ENCODE measurements around the gene CDC42EP3.

CDC42EP3 gene

DNA sequence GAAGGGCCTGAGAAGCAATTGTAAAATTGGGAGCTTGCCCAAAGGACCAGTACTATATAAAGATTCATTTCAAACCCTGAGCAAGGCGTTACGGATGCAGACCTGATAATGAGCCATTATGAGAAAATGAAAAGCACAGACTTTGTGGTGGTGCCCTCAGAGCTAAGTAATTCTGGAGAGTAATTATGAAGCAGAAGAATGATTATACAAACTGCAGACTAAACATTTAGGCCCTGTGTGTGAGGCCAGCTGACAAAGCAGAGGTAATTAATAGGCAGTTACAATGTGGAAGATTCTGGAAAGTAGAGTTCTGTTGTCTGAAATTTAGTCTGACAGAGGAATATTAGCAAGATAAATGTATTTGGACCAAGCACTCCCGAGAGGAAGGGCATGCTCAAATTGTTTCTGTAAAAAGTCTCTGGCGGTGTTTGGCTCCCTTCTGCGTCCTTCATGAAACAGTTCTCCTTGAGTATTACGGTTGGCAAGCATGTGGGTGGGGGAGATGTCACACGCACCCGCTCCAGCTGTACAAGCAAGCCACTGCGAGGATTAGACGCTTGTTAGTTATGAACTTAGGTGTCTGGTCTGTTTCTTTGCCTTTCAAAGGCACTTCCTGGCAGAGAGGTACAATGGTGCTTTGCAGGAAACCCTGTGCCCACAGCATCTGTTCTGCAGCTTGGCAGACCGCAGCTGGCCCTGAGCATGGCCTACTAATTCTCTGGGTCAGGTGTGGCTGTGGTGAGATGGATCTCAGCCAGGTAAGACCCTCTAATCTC, 45.5 kb downstream of the CDC42EP3 start:
- no peak overlapping the region for H3K4me3 ChIP-seq (ENCODE audit: control insufficient read depth, low read depth, low read length)
- TF ChIP-seq, protein P1, sequence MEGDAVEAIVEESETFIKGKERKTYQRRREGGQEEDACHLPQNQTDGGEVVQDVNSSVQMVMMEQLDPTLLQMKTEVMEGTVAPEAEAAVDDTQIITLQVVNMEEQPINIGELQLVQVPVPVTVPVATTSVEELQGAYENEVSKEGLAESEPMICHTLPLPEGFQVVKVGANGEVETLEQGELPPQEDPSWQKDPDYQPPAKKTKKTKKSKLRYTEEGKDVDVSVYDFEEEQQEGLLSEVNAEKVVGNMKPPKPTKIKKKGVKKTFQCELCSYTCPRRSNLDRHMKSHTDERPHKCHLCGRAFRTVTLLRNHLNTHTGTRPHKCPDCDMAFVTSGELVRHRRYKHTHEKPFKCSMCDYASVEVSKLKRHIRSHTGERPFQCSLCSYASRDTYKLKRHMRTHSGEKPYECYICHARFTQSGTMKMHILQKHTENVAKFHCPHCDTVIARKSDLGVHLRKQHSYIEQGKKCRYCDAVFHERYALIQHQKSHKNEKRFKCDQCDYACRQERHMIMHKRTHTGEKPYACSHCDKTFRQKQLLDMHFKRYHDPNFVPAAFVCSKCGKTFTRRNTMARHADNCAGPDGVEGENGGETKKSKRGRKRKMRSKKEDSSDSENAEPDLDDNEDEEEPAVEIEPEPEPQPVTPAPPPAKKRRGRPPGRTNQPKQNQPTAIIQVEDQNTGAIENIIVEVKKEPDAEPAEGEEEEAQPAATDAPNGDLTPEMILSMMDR (IDR thresholded peaks at IDR 0.05; ENCODE audit: control insufficient read depth, insufficient read depth, low read depth, low read length, missing control alignments) = no peak
- DNase-seq (ENCODE audit: low read depth) = no peak

DNA sequence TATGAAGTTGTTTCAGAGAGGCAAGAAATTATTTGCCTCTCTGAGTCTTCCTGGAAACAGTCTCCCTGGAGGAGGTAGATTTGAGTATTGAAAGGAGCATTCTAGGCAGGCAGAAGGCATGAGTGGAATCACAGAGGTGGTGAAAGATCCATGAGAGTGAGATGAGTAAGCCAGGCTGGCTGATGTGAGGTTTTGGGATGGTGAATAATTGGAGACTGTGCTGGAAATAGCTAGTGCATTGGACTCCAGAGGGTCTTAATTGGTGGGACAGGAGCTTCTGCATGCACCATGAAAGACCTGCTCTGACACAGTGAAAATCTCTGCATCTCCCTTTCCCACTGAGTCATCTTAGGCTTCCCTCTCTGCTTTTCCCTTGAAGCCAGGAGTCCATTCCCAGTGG, 46.3 kb downstream of the CDC42EP3 start:
- no peak for DNase-seq (ENCODE audit: low read depth)

DNA sequence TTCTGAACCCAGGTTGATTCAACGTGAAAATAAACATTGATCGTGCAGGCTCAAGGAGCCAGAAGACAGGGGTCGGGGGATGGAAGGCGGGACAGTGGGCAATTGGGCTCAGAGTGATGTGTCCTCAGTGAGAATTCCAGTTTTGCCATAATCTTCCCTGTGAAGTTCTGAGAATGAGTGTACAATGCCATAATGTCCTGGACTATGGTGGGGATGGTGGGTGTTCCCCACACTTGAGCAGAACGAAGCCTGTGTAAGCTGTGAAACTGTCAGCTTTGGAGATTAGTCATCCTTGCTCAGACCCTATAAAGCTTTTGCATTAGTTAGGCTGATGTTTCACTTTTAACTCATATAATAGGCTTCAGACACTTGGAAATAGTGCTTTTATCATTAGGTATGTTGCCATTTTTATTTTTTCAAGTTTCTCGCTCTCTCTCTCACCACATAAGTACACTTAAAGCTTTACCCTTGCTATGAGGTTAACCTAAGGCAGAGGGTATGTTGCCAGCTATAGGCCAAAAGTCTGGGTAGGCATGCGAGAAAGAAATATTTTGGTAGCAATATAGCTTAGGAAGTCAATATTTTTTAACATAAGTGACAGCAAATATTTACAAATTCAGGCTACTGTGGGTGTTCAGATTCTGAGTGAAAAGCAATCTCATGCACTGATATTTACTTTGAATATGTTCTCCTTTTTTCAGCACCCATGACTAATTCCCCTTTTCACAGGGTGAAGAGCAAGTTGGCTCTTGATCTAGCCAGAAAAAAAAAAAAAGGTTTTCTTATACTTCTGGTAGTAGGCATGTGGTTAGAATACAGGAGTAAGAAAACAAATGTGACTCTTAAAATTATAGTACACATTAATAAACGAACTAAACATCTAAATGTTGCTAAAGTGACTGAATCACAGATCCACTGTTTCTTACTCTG, 47.2 kb downstream of the CDC42EP3 start:
- no peak for DNase-seq (ENCODE audit: low read depth)
- no peak overlapping the region for H3K4me3 ChIP-seq (ENCODE audit: control insufficient read depth, low read depth, low read length)
- TF ChIP-seq, protein P1 (IDR thresholded peaks at IDR 0.05; ENCODE audit: control insufficient read depth, insufficient read depth, low read depth, low read length, missing control alignments) = no peak

More for the DNA sequence above, 46.3 kb downstream of the CDC42EP3 start:
- no peak overlapping the region for H3K4me3 ChIP-seq (ENCODE audit: control insufficient read depth, low read depth, low read length)
- TF ChIP-seq, protein P1 (IDR thresholded peaks at IDR 0.05; ENCODE audit: control insufficient read depth, insufficient read depth, low read depth, low read length, missing control alignments) = no peak

DNA sequence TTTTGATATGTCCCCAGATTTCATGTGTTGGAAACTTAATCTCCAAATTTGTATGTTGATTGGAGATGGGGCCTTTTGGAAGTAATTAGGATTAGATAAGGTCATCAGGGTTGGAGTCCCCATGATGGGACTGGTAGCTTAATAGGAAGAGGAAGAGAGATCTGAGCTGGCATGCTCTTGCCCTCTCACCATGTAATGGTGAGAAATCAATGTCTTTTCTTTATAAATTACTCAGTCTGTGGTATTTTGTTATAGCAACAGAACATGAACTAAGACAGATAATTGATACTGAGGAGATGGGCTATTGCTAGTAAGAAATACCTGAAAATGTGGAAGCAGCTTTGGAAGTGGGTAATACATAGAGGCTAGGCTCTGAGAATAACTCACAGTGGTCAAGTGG, 48.0 kb downstream of the CDC42EP3 start:
- DNase-seq (ENCODE audit: low read depth) = no peak
- TF ChIP-seq, protein P1 (IDR thresholded peaks at IDR 0.05; ENCODE audit: control insufficient read depth, insufficient read depth, low read depth, low read length, missing control alignments) = no peak

DNA sequence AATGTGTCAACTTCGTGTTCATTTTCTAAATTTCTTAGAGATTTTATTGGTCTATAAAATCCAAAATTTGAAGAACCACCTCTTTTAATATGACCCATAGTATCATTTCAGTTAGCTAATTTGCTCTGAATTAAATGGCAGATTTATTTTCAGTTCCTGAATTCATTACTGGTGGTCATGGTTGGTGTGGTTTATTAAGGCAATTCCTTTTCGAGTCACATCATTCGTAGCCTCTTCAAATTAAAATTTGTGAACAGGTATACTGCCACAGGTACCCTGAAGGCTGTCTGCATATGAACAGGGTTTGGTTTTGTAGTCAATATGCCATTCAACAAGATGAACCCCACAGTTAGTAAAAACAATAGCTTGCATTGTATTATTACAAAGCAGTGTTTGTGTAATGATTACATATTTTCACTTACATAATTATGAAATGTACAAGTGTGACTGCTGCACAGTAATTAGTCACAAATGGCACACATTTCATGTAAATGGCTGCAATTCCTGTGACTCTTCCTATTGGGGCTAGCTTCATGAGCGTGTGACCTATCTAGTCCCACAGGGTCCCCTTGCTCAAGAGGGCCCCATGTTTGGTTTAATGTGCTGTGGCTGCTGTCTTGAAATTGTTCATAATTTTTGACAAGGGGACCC, 48.9 kb downstream of the CDC42EP3 start:
- no peak overlapping the region for H3K4me3 ChIP-seq (ENCODE audit: control insufficient read depth, low read depth, low read length)
- no peak for DNase-seq (ENCODE audit: low read depth)

More for the DNA sequence above, 48.0 kb downstream of the CDC42EP3 start:
- no peak overlapping the region for H3K4me3 ChIP-seq (ENCODE audit: control insufficient read depth, low read depth, low read length)

DNA sequence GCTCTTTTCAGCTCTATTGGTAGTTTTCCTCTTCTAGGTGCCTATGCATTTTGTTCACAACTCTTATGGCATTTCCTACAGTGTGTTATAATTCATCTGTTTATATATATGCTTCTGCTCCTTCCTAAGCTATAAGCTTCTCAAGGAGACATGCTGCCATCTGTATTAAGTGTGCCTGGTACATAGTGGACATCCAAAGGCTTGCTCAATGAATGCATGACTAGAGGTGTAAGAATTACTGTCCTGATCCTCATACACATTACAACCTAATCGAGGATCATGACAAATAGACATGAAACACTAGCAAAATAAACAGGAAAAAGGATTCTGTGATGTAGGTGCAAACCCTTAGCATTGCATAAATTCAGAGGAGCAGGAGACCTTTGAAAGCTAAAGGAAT, 50.2 kb downstream of the CDC42EP3 start:
- no peak for DNase-seq (ENCODE audit: low read depth)
- TF ChIP-seq, protein P1 (IDR thresholded peaks at IDR 0.05; ENCODE audit: control insufficient read depth, insufficient read depth, low read depth, low read length, missing control alignments) = no peak
- no peak overlapping the region for H3K4me3 ChIP-seq (ENCODE audit: control insufficient read depth, low read depth, low read length)

More for the DNA sequence above, 48.9 kb downstream of the CDC42EP3 start:
- TF ChIP-seq, protein P1 (IDR thresholded peaks at IDR 0.05; ENCODE audit: control insufficient read depth, insufficient read depth, low read depth, low read length, missing control alignments) = no peak
